ENCODE results near the gene PBX3. TPM values are rescaled to one million over a fixed set of nuclear protein-coding genes. Genes with fewer than 3 reads are reported as not detected.

Gene PBX3
- total RNA-seq, 1 experiment from 2014 or later, result 7.7 TPM

GRCh38 chr9:125932012-125932411, 184.8 kb downstream of the PBX3 start:
- no peak overlapping the region for H3K4me3 ChIP-seq (ENCODE audit: low read depth, low read length)
- no peaks in the 10 kb centered on the region for H3K9me3 Mint-ChIP-seq (ENCODE audit: unreplicated experiment)
- H3K9me3 ChIP-seq, result no peaks in the 10 kb centered on the region
- H3K27me3 Mint-ChIP-seq (ENCODE audit: insufficient read depth, unreplicated experiment), result no peaks in the 10 kb centered on the region
- no peak overlapping the region for H3K27ac Mint-ChIP-seq (ENCODE audit: unreplicated experiment)
- ChIA-PET CTCF (no interaction called here), POLR2A (no interaction called here)
- no peak for DNase-seq
- H3K4me1 ChIP-seq, result no peaks in the 10 kb centered on the region
- no peak overlapping the region for H3K4me3 Mint-ChIP-seq (ENCODE audit: unreplicated experiment)
- H3K27me3 ChIP-seq (replicated peaks; ENCODE audit: control insufficient read depth, insufficient read depth, low read length), result no peaks in the 10 kb centered on the region
- intact Hi-C loops (cut with micrococcal nuclease; ENCODE audit: unreplicated experiment), result no loop called here
- no peaks in the 10 kb centered on the region for H3K36me3 Mint-ChIP-seq (ENCODE audit: insufficient read depth, unreplicated experiment)
- no peak for TF ChIP-seq CTCF (IDR thresholded peaks at IDR 0.05; ENCODE audit: insufficient read depth in 1 of 2, low read depth in 1 of 2, low read length in 1 of 2, severe bottlenecking in 1 of 2, unreplicated experiment in 1 of 2)
- no peaks in the 10 kb centered on the region for H3K4me1 Mint-ChIP-seq (ENCODE audit: low read depth, unreplicated experiment)
- no peaks in the 10 kb centered on the region for H3K36me3 ChIP-seq (ENCODE audit: control insufficient read depth, insufficient read depth, low read length)
- BruUV-seq (replicated peaks), result no TSS peak

GRCh38 chr9:125932746-125933455, 185.7 kb downstream of the PBX3 start:
- H3K4me1 Mint-ChIP-seq (ENCODE audit: low read depth, unreplicated experiment), result no peaks in the 10 kb centered on the region
- intact Hi-C loops (cut with micrococcal nuclease; ENCODE audit: unreplicated experiment), result no loop called here
- POLR2A ChIA-PET, result no interaction called here

GRCh38 chr9:125942125-125942524, 195.0 kb downstream of the PBX3 start:
- intact Hi-C loops (cut with micrococcal nuclease; ENCODE audit: unreplicated experiment), result no loop called here
- POLR2A ChIA-PET, result no interaction called here
- Mint-ChIP-seq H3K36me3 (ENCODE audit: insufficient read depth, unreplicated experiment) (no peaks in the 10 kb centered on the region), H3K27me3 (ENCODE audit: insufficient read depth, unreplicated experiment) (no peaks in the 10 kb centered on the region), H3K27ac (ENCODE audit: unreplicated experiment) (no peak overlapping the region), H3K4me1 (ENCODE audit: low read depth, unreplicated experiment) (no peaks in the 10 kb centered on the region), H3K4me3 (ENCODE audit: unreplicated experiment) (no peak overlapping the region), H3K9me3 (ENCODE audit: unreplicated experiment) (peaks cover 14% of the 10 kb centered on the region)
- CTCF ChIA-PET, result interaction anchor here (0.7 kb wide), 1 partner anchor 264 kb away, joined by 3 read pairs; no protein-coding TSS in a partner anchor
- Histone ChIP-seq H3K4me1 (no peaks in the 10 kb centered on the region), H3K27me3 (replicated peaks; ENCODE audit: control insufficient read depth, insufficient read depth, low read length) (no peaks in the 10 kb centered on the region), H3K36me3 (ENCODE audit: control insufficient read depth, insufficient read depth, low read length) (no peaks in the 10 kb centered on the region), H3K9me3 (peaks cover 5% of the 10 kb centered on the region; the same call in 1 of the 2 replicates), H3K4me3 (ENCODE audit: low read depth, low read length) (no peak overlapping the region)
- BruUV-seq (replicated peaks), result no TSS peak
- no peak for DNase-seq
- no peak for TF ChIP-seq CTCF (IDR thresholded peaks at IDR 0.05; ENCODE audit: insufficient read depth in 1 of 2, low read depth in 1 of 2, low read length in 1 of 2, severe bottlenecking in 1 of 2, unreplicated experiment in 1 of 2)

More at GRCh38 chr9:125932746-125933455, 185.7 kb downstream of the PBX3 start:
- BruUV-seq (replicated peaks), result no TSS peak
- CTCF ChIA-PET, result no interaction called here
- Histone ChIP-seq H3K27me3 (replicated peaks; ENCODE audit: control insufficient read depth, insufficient read depth, low read length) (no peaks in the 10 kb centered on the region), H3K4me1 (no peaks in the 10 kb centered on the region), H3K36me3 (ENCODE audit: control insufficient read depth, insufficient read depth, low read length) (no peaks in the 10 kb centered on the region), H3K9me3 (no peaks in the 10 kb centered on the region), H3K4me3 (ENCODE audit: low read depth, low read length) (no peak overlapping the region)
- H3K27ac Mint-ChIP-seq (ENCODE audit: unreplicated experiment), result no peak overlapping the region
- H3K9me3 Mint-ChIP-seq (ENCODE audit: unreplicated experiment), result no peaks in the 10 kb centered on the region
- no peaks in the 10 kb centered on the region for H3K36me3 Mint-ChIP-seq (ENCODE audit: insufficient read depth, unreplicated experiment)
- no peak for TF ChIP-seq CTCF (IDR thresholded peaks at IDR 0.05; ENCODE audit: insufficient read depth in 1 of 2, low read depth in 1 of 2, low read length in 1 of 2, severe bottlenecking in 1 of 2, unreplicated experiment in 1 of 2)
- no peak overlapping the region for H3K4me3 Mint-ChIP-seq (ENCODE audit: unreplicated experiment)
- no peaks in the 10 kb centered on the region for H3K27me3 Mint-ChIP-seq (ENCODE audit: insufficient read depth, unreplicated experiment)
- no peak for DNase-seq

All from Caco-2 (cell line).